Epithelial cell of proximal tubule (primary cell): Measurements from ENCODE around the gene PTCD2. TPM values are rescaled to one million over a fixed set of nuclear protein-coding genes. Genes with fewer than 3 reads are reported as not detected.

Experiments used
- DNase-seq: peaks from one replicate; pipeline ENCODE4 v3.0.0-alpha.2; 2011; ENCODE audit warnings: low read depth
- H3K4me3 ChIP-seq: 2 replicates; pipeline ENCODE4 v1.5.1; 2011; ENCODE audit warnings: low read depth, mild to moderate bottlenecking, low read length
- total RNA-seq: library from RNA; depleted of rRNA; stranded (reverse); fragments of >200 nt; gene quantifications from 2 replicates; pipeline ENCODE4 v1.2.3, GENCODE V29; 2015
- TF ChIP-seq, protein P1 (sequence below): conservative IDR thresholded peaks from 2 replicates; pipeline ENCODE4 v1.5.1; 2012; ENCODE audit warnings: low read depth, mild to moderate bottlenecking, low read length

Gene PTCD2
- total RNA-seq, 1 donor from 2014 or later, result 6.6 TPM

GRCh38 chr5:72378639-72379289 is 58.6 kb downstream of the PTCD2 start:
- DNase-seq, result peak; percentile 74
- H3K4me3 ChIP-seq, result no peak overlapping the region
- TF ChIP-seq, protein P1, sequence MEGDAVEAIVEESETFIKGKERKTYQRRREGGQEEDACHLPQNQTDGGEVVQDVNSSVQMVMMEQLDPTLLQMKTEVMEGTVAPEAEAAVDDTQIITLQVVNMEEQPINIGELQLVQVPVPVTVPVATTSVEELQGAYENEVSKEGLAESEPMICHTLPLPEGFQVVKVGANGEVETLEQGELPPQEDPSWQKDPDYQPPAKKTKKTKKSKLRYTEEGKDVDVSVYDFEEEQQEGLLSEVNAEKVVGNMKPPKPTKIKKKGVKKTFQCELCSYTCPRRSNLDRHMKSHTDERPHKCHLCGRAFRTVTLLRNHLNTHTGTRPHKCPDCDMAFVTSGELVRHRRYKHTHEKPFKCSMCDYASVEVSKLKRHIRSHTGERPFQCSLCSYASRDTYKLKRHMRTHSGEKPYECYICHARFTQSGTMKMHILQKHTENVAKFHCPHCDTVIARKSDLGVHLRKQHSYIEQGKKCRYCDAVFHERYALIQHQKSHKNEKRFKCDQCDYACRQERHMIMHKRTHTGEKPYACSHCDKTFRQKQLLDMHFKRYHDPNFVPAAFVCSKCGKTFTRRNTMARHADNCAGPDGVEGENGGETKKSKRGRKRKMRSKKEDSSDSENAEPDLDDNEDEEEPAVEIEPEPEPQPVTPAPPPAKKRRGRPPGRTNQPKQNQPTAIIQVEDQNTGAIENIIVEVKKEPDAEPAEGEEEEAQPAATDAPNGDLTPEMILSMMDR, result no peak

DNA sequence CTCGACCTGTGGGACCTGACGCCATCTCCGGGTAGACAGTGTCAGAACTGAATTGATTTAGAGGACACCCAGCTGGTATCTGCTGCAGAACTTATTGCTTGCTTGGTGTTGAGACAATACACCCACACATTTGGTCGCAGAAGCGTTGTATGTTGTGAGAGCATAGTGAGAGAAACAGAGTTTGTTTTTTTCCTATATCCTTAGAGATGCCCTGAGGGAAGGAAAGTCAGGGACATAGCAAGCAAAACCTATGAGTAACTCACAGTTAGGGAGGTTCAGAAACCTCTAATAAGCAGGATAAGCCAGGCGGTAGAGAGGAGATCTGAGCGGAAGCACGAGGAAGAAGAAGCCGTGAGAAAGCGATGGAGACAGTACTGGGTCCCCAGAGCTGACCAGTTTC is 59.8 kb downstream of the PTCD2 start:
- TF ChIP-seq, protein P1, result no peak
- no peak overlapping the region for H3K4me3 ChIP-seq
- DNase-seq, result no peak

- DNase-seq, result no peak
- no peak overlapping the region for H3K4me3 ChIP-seq
- TF ChIP-seq, protein P1, result no peak
Observed at GRCh38 chr5:72380492-72381274, 60.5 kb downstream of the PTCD2 start.

- no peak for DNase-seq
- TF ChIP-seq, protein P1, result no peak
- no peak overlapping the region for H3K4me3 ChIP-seq
Observed at GRCh38 chr5:72383280-72383679, 63.1 kb downstream of the PTCD2 start.

- TF ChIP-seq, protein P1, result no peak
Observed at GRCh38 chr5:72383726-72384125, 63.6 kb downstream of the PTCD2 start.

DNA sequence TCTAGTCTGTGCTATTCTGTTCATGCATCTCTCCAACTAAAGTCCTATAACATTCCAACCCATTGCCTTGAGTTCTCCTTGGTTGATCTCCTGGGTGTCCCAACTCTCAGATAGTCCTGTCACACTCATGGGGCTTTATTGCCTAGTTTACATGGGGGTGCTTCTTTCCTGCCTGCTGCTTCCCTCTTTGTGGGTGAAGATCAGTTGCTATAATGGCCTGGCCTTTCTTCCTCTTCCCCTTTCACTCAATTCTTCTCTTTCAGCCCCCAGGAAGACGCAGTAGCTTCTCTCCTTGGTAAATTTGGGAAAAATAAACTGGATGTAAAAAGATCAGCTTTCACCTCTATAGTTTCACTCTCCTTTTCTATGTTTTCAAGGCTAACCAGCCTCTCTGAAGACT is 66.5 kb downstream of the PTCD2 start:
- TF ChIP-seq, protein P1, result no peak
- no peak overlapping the region for H3K4me3 ChIP-seq
- DNase-seq, result no peak

More at GRCh38 chr5:72383726-72384125, 63.6 kb downstream of the PTCD2 start:
- no peak for DNase-seq
- no peak overlapping the region for H3K4me3 ChIP-seq

GRCh38 chr5:72387985-72388384 is 67.8 kb downstream of the PTCD2 start:
- no peak for DNase-seq
- TF ChIP-seq, protein P1, result no peak
- H3K4me3 ChIP-seq, result no peak overlapping the region
